Activated B cell treated with CpG ODN at 0.5 μM for 24 hours (primary cell): ENCODE results near the gene GGTA1. TPM values are rescaled to one million over a fixed set of nuclear protein-coding genes. Genes with fewer than 3 reads are reported as not detected.
"Not testable (repeated sequence)": the region's sequence is repeated elsewhere in the genome, so short reads cannot be mapped to it uniquely, and the experiment has no call there.

Experiments
- ATAC-seq: fragments of 200-7000 bp; cut with Tn5 transposase; one replicate; pipeline ENCODE4 v1.10.0; 2021; ENCODE audit warnings: low read depth, mild to moderate bottlenecking, moderate library complexity
- CTCF ChIA-PET: fragments of 350-600 bp; sonication (Branson Sonifier 250); formaldehyde crosslinking; loops from one replicate; lab custom pipeline; 2021; ENCODE audit warnings: antibody characterized with exemption; lab: Charles Lee
- POLR2A ChIA-PET: fragments of 350-600 bp; sonication (Branson Sonifier 250); formaldehyde crosslinking; loops from one replicate; lab custom pipeline; 2021; ENCODE audit warnings: antibody characterized with exemption; lab: Charles Lee
- DNase-seq: peaks from one replicate; pipeline ENCODE4 v3.0.0; 2022
- H3K27ac Mint-ChIP-seq: one replicate; pipeline ENCODE4 v1.8.0; 2020; ENCODE audit warnings: mixed read lengths
- H3K27me3 Mint-ChIP-seq: one replicate; pipeline ENCODE4 v1.8.0; 2021; ENCODE audit warnings: mixed read lengths
- H3K36me3 Mint-ChIP-seq: one replicate; pipeline ENCODE4 v1.8.0; 2021; ENCODE audit warnings: low read depth, mixed read lengths
- H3K4me1 Mint-ChIP-seq: one replicate; pipeline ENCODE4 v1.8.0; 2021; ENCODE audit warnings: mixed read lengths
- H3K4me3 Mint-ChIP-seq: one replicate; pipeline ENCODE4 v1.8.0; 2020; ENCODE audit warnings: mild to moderate bottlenecking, mixed read lengths
- H3K9me3 Mint-ChIP-seq: one replicate; pipeline ENCODE4 v1.8.0; 2020; ENCODE audit warnings: mixed read lengths
- intact Hi-C: fragments of 100-400 bp; cut with micrococcal nuclease; formaldehyde crosslinking; loops from one replicate; pipeline ENCODE4 v1.15.1; 2024
- total RNA-seq: library from RNA; stranded (reverse); gene quantifications from 2 replicates; pipeline ENCODE4 v1.2.3, GENCODE V29; 2022
- TF ChIP-seq, protein P1 (sequence below): fragments of 200-600 bp; IDR thresholded peaks from one replicate; pipeline ENCODE4 v1.8.0; 2022; ENCODE audit warnings: antibody characterized with exemption, mild to moderate bottlenecking

GGTA1 gene
- total RNA-seq, 1 donor from 2014 or later: not detected

DNA sequence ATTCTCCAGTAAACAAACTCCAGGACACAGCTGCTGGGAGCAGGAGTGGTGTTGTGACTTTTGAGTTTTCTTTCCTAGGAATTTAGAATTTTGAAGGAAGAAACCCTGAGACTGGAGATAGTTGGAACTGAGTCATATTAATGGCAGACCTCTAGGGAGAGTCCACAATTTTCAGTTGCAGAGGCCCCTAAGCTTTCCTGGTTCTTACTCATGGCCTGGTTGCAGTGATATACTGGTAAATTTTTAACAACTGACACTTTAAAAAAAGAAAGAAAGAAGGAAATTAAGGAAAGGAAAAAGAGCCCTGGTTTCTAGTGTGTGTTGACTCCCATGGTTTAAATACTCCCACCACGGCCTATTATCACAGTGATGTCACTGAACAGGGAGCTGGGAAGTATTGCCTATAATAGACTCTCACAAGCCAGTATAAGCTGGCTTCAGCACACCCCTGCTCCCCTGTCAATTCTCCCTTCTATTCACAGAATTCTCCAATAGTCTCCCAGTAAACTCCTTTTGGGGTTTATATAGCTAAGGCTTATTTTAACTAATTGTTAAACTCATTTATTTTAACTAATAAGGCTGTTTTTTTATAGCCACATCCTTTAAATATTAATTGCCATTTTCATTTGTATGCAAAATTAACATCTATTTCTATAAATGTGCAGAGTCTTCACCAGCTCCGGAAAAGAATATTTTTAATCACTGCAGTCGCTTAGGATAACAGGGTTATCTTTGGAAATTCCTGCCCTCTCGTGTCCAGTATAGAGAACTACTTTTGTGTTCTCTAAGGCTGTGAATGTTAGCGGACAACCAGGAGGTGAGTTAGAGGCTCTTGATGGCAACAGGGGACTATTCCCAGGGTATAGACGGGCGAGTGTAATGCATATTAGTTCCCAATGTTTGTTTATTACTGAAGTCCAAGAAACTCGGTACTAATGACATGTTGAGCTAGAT lies 59.7 kb downstream of the GGTA1 start:
- TF ChIP-seq, protein P1, sequence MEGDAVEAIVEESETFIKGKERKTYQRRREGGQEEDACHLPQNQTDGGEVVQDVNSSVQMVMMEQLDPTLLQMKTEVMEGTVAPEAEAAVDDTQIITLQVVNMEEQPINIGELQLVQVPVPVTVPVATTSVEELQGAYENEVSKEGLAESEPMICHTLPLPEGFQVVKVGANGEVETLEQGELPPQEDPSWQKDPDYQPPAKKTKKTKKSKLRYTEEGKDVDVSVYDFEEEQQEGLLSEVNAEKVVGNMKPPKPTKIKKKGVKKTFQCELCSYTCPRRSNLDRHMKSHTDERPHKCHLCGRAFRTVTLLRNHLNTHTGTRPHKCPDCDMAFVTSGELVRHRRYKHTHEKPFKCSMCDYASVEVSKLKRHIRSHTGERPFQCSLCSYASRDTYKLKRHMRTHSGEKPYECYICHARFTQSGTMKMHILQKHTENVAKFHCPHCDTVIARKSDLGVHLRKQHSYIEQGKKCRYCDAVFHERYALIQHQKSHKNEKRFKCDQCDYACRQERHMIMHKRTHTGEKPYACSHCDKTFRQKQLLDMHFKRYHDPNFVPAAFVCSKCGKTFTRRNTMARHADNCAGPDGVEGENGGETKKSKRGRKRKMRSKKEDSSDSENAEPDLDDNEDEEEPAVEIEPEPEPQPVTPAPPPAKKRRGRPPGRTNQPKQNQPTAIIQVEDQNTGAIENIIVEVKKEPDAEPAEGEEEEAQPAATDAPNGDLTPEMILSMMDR: no peak
- no peak overlapping the region for H3K27ac Mint-ChIP-seq
- no peak overlapping the region for H3K4me3 Mint-ChIP-seq
- no peak for DNase-seq
- H3K4me1 Mint-ChIP-seq: no peaks in the 10 kb centered on the region
- H3K36me3 Mint-ChIP-seq: no peaks in the 10 kb centered on the region
- CTCF ChIA-PET: no interaction called here
- no peaks in the 10 kb centered on the region for H3K9me3 Mint-ChIP-seq
- POLR2A ChIA-PET: no interaction called here
- H3K27me3 Mint-ChIP-seq: peaks cover 12% of the 10 kb centered on the region
- intact Hi-C loops: no loop called here
- no peak for ATAC-seq

DNA sequence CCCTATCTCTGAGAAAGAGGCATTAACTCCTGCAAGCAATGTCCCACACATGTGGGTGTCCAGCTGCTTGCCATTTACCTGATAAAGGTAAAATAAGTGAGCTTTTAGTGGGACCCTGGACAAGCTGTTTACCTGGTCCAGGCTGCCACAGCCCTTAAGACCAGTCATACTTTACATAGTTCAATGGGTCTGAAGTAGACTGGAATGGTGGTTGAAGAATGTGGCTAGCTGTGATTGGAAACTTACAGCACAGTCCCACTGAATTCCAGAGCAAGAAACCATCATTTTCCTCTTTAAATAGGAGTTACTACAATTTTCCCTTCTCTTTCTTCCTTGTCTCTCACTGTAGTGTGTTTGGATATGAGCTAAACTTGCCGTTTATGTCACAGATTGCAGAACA lies 60.6 kb downstream of the GGTA1 start:
- intact Hi-C loops: no loop called here
- ATAC-seq (no peak), DNase-seq (no peak)
- H3K27me3 Mint-ChIP-seq: peaks cover 9% of the 10 kb centered on the region
- ChIA-PET CTCF (no interaction called here), POLR2A (no interaction called here)
- no peaks in the 10 kb centered on the region for H3K4me1 Mint-ChIP-seq
- H3K4me3 Mint-ChIP-seq: no peak overlapping the region
- no peaks in the 10 kb centered on the region for H3K9me3 Mint-ChIP-seq
- H3K27ac Mint-ChIP-seq: no peak overlapping the region
- TF ChIP-seq, protein P1: no peak
- H3K36me3 Mint-ChIP-seq: no peaks in the 10 kb centered on the region

DNA sequence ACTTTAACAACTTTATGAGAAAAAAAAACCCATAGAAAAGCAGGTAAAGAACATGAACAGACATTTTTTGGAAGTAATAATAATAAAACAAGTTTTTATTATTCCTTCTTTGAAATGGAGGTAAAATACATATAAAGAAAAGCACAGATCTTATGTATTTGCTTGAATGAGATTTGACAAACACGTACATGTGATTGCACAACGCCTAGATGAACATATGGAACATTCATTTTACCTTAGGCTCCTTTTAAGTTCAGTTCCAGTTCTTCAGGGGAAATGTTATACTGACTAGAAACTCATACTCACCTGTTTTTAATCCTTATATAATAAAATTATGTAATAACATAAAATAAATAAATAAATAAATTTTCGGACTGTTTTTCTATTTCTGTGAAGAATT lies 61.8 kb downstream of the GGTA1 start:
- Mint-ChIP-seq H3K9me3 (no peaks in the 10 kb centered on the region), H3K27ac (no peak overlapping the region), H3K4me1 (no peaks in the 10 kb centered on the region), H3K36me3 (no peaks in the 10 kb centered on the region), H3K27me3 (peaks cover 9% of the 10 kb centered on the region), H3K4me3 (no peak overlapping the region)
- POLR2A ChIA-PET: no interaction called here
- ATAC-seq (no peak), DNase-seq (no peak)
- TF ChIP-seq, protein P1: no peak
- intact Hi-C loops: no loop called here
- CTCF ChIA-PET: no interaction called here

DNA sequence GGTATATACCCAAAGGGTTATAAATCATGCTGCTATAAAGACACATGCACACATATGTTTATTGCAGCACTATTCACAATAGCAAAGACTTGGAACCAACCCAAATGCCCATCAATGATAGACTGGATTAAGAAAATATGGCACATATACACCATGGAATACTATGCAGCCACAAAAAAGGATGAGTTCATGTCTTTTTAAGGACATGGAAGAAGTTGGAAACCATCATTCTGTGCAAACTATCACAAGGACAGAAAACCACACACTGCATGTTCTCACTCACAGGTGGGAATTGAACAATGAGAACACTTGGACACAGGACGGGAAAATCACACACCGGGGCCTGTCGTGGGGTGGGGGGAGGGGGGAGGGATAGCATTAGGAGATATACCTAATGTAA lies 62.6 kb downstream of the GGTA1 start:
- H3K4me1 Mint-ChIP-seq, CTCF ChIA-PET, H3K27me3 Mint-ChIP-seq, ATAC-seq, H3K36me3 Mint-ChIP-seq, POLR2A ChIA-PET, H3K9me3 Mint-ChIP-seq, H3K4me3 Mint-ChIP-seq, intact Hi-C loops, DNase-seq, H3K27ac Mint-ChIP-seq: not testable (repeated sequence)

DNA sequence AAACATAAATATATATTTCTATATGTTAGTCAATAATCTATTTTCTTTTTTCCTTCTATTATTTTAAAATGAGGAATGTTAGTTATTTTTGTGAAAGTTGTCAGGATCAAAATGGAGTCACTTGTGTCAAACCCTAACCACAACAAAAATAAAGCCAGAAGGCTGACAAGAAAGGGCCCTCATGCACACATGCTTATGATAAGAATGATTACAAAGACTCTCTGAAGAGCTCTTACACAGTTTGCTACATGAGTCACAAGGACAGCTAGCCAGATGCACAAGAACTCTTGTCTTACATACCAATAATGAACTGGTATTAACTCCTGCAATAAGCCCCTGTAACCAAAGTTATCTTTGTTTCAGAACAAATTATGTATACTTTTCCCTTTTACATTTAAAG lies 64.7 kb downstream of the GGTA1 start:
- DNase-seq (no peak), ATAC-seq (no peak)
- Mint-ChIP-seq H3K4me1 (no peaks in the 10 kb centered on the region), H3K27me3 (peaks cover 9% of the 10 kb centered on the region), H3K27ac (no peak overlapping the region), H3K36me3 (no peaks in the 10 kb centered on the region), H3K9me3 (no peaks in the 10 kb centered on the region), H3K4me3 (no peak overlapping the region)
- intact Hi-C loops: no loop called here
- ChIA-PET CTCF (no interaction called here), POLR2A (no interaction called here)
- TF ChIP-seq, protein P1: no peak
